ENCODE measurements around the gene PINK1.

Gene PINK1

GRCh38 chr1:20700636-20701215, 67.5 kb downstream of the PINK1 start:
- no peaks in the 10 kb centered on the region for H3K36me3 ChIP-seq (replicated peaks)
- H3K4me3 ChIP-seq, result no peak overlapping the region
- in situ Hi-C loops (cut with MboI; ENCODE audit: low sequenced_read_pairs), result loop anchor here (5.0 kb wide), 1 partner anchor 482 kb away; no protein-coding TSS in a partner anchor
- H3K27me3 ChIP-seq (ENCODE audit: low read depth), result no peaks in the 10 kb centered on the region
- no peaks in the 10 kb centered on the region for H3K9me3 ChIP-seq
- peaks cover 20% of the 10 kb centered on the region for H3K4me1 ChIP-seq
- no peak for DNase-seq (ENCODE audit: low spot score in 2 of 2)
